Liver (tissue), 9 donors: ENCODE data around the gene CDC45. TPM values are rescaled to one million over a fixed set of nuclear protein-coding genes. Genes with fewer than 3 reads are reported as not detected.

Experiments
- DNase-seq: peaks from one replicate; pipeline ENCODE4 v3.0.0-alpha.2; 2017; ENCODE audit warnings: low spot score
- H3K27ac ChIP-seq, 2 donors: one replicate each; pipeline ENCODE4 v1.7.0; 2013; ENCODE audit warnings: inconsistent platforms in 2 of 2, low read length in 2 of 2, control low read depth in 1 of 2, low read depth in 1 of 2, mild to moderate bottlenecking in 1 of 2
- H3K27me3 ChIP-seq, 4 donors: one replicate each; pipeline versions ENCODE4 v1.6.1 to v1.7.0; 2013; ENCODE audit warnings: low read length in 3 of 4, inconsistent platforms in 1 of 4, mild to moderate bottlenecking in 1 of 4, moderate library complexity in 1 of 4; ENCODE audit not compliant: control insufficient read depth in 4 of 4, insufficient read depth in 4 of 4
- H3K36me3 ChIP-seq, 4 donors: one replicate each; pipeline versions ENCODE4 v1.6.1 to v1.7.0; 2013; ENCODE audit warnings: low read length in 3 of 4, mild to moderate bottlenecking in 3 of 4, low read depth in 1 of 4, moderate library complexity in 1 of 4; ENCODE audit not compliant: control insufficient read depth in 4 of 4, insufficient read depth in 3 of 4
- H3K4me1 ChIP-seq, 4 donors: one replicate each; pipeline versions ENCODE4 v1.6.1 to v1.7.0; 2013; ENCODE audit warnings: low read length in 3 of 4, mild to moderate bottlenecking in 3 of 4, moderate library complexity in 1 of 4; ENCODE audit not compliant: control insufficient read depth in 4 of 4, insufficient read depth in 4 of 4
- H3K4me3 ChIP-seq, 3 donors: one replicate each; pipeline versions ENCODE4 v1.6.1 to v1.7.0; 2013; ENCODE audit warnings: low read length in 3 of 3, control low read depth in 1 of 3, low read depth in 1 of 3, mild to moderate bottlenecking in 1 of 3
- H3K9ac ChIP-seq, 2 donors: one replicate each; pipeline ENCODE4 v1.7.0; 2013; ENCODE audit warnings: low read length in 2 of 2, mild to moderate bottlenecking in 2 of 2, moderate library complexity in 2 of 2, control low read depth in 1 of 2, low read depth in 1 of 2
- H3K9me3 ChIP-seq, 4 donors: one replicate each; pipeline versions ENCODE4 v1.6.1 to v1.7.0; 2013; ENCODE audit warnings: low read length in 3 of 4; ENCODE audit not compliant: control insufficient read depth in 4 of 4
- CTCF ChIP-seq: fragments of 150-350 bp; IDR thresholded peaks from 2 replicates; pipeline ENCODE4 v1.5.1; 2017; ENCODE audit warnings: improper control_type of control experiment, low read depth, low read length; ENCODE audit not compliant: missing input control
- EGR1 ChIP-seq, 2 donors: IDR thresholded peaks; 2 replicates each; pipeline ENCODE4 v1.6.1; 2016 to 2018; ENCODE audit warnings: antibody characterized with exemption in 2 of 2, low read depth in 2 of 2
- FOXA2 ChIP-seq: IDR thresholded peaks from 2 replicates; pipeline ENCODE4 v1.6.1; 2016; ENCODE audit warnings: antibody characterized with exemption
- HNF4G ChIP-seq: IDR thresholded peaks from 2 replicates; pipeline ENCODE4 v1.6.1; 2016; ENCODE audit warnings: antibody characterized with exemption
- JUND ChIP-seq, 2 donors: IDR thresholded peaks; 2 replicates each; pipeline ENCODE4 v1.6.1; 2016; ENCODE audit warnings: antibody characterized with exemption in 2 of 2
- NR2F2 ChIP-seq: IDR thresholded peaks from 2 replicates; pipeline ENCODE4 v1.6.1; 2016; ENCODE audit warnings: antibody characterized with exemption
- RAD21 ChIP-seq, 2 donors: IDR thresholded peaks; 2 replicates each; pipeline ENCODE4 v1.6.1; 2016; ENCODE audit warnings: antibody characterized with exemption in 2 of 2, mild to moderate bottlenecking in 2 of 2
- REST ChIP-seq: IDR thresholded peaks from 2 replicates; pipeline ENCODE4 v1.6.1; 2016; ENCODE audit warnings: antibody characterized with exemption, mild to moderate bottlenecking
- SP1 ChIP-seq: IDR thresholded peaks from 2 replicates; pipeline ENCODE4 v1.6.1; 2018; ENCODE audit warnings: antibody characterized with exemption, mild to moderate bottlenecking
- TAF1 ChIP-seq: conservative IDR thresholded peaks from 2 replicates; pipeline ENCODE4 v1.6.1; 2016; ENCODE audit warnings: antibody characterized with exemption, mild to moderate bottlenecking
- YY1 ChIP-seq: IDR thresholded peaks from 2 replicates; pipeline ENCODE4 v1.6.1; 2016; ENCODE audit warnings: antibody characterized with exemption, mild to moderate bottlenecking
- ZBTB33 ChIP-seq: IDR thresholded peaks from 2 replicates; pipeline ENCODE4 v1.6.1; 2016; ENCODE audit warnings: antibody characterized with exemption
- WGBS: extraction: QIAGEN DNeasy Blood & Tissue Kit; methylation state at CpG from one replicate; pipeline ENCODE4 v1.1.7; 2013; 5-methylcytosine and 5-hydroxymethylcytosine counted together
- polyA plus RNA-seq, 2 donors: library from polyadenylated mRNA; stranded (reverse) in 1 of 2; unstranded in 1 of 2; fragments of 200-250 nt in 1 of 2; fragments of >200 nt in 1 of 2; fragmentation: Nextera tagmentation in 1 of 2; extraction: Ambion mirVana in 1 of 2; gene quantifications; one replicate each; pipeline versions ENCODE4 v1.2.1 to v1.2.3, GENCODE V29; 2013 to 2015
- total RNA-seq, 2 donors: library from RNA; depleted of rRNA; stranded (reverse); fragments of >200 nt; gene quantifications; one replicate each; pipeline ENCODE4 v1.2.3, GENCODE V29; 2014
- donor health status: healthy.
- donor health status: healthy.
- donor health status: healthy.
- donor health status: healthy.
- donor health status: healthy.

CDC45 gene
- total and polyA plus RNA-seq, 4 donors = 0.33 to 15.5 (median 0.94) TPM

GRCh38 chr22:19466848-19467752 is 12.6 kb upstream of the CDC45 start:
- no peak for TF ChIP-seq EGR1 (IDR thresholded peaks at IDR 0.05; ENCODE audit: low read depth in 2 of 2)
- TF ChIP-seq TAF1 = no peak
- no peak for TF ChIP-seq FOXA2
- no peak for TF ChIP-seq NR2F2
- no peak for TF ChIP-seq HNF4G
- TF ChIP-seq SP1 = no peak
- TF ChIP-seq YY1 = no peak
- no peak for TF ChIP-seq ZBTB33
- no peak for TF ChIP-seq JUND (IDR thresholded peaks at IDR 0.05)
- Histone ChIP-seq H3K27me3 (no peaks in the 10 kb centered on the region), H3K9ac (no peak overlapping the region), H3K27ac (no peak overlapping the region), H3K4me3 (no peak overlapping the region), H3K4me1 (no peaks in the 10 kb centered on the region), H3K36me3 (peaks cover 33 to 88% (median 76%) of the 10 kb centered on the region in 4 donors), H3K9me3 (no peaks in the 10 kb centered on the region)
- WGBS = 98% methylated on average over 9 of the region's 9 CpGs
- no peak for DNase-seq

GRCh38 chr22:19467912-19468311 is 11.8 kb upstream of the CDC45 start:
- Histone ChIP-seq H3K27ac (no peak overlapping the region), H3K9ac (no peak overlapping the region), H3K4me1 (no peaks in the 10 kb centered on the region), H3K27me3 (no peaks in the 10 kb centered on the region), H3K36me3 (peaks cover 38 to 93% (median 79%) of the 10 kb centered on the region in 4 donors), H3K9me3 (no peaks in the 10 kb centered on the region), H3K4me3 (no peak overlapping the region)
- TF ChIP-seq FOXA2 (no peak), JUND (IDR thresholded peaks at IDR 0.05) (no peak), HNF4G (no peak), TAF1 (no peak), CTCF (no peak), YY1 (no peak), REST (no peak), SP1 (no peak), ZBTB33 (no peak), RAD21 (IDR thresholded peaks at IDR 0.05) (no peak), NR2F2 (no peak), EGR1 (IDR thresholded peaks at IDR 0.05; ENCODE audit: low read depth in 2 of 2) (no peak)
- DNase-seq = no peak
- 97% methylated on average over 6 of the region's 6 CpGs for WGBS
